Measurements from ENCODE around the gene DERL3.

DERL3 gene

DNA sequence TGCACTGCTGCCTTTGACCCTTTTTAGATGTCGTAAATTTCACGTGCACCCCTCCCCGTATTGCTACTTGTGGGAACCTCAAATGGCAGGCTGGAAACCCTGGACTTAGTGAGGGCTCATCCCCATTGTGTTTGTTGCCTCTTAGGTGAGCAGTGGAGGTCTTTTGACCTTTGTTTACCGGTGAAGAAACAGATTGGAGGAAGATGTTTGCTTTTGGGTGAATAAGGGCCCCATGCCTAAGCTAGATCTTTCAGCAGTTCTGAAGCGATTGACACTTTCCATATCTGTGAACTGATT, 51.3 kb downstream of the DERL3 start:
- peaks cover 11% of the 10 kb centered on the region for H3K36me3 ChIP-seq
- no peaks in the 10 kb centered on the region for H3K9me3 ChIP-seq
- peak overlapping the region; percentile 69 to 95 for H3K4me3 ChIP-seq (ENCODE audit: low read depth in 1 of 2, low read length in 1 of 2)
- no peaks in the 10 kb centered on the region for H3K27me3 ChIP-seq
- H3K4me1 ChIP-seq (ENCODE audit: control insufficient read depth in 1 of 2, insufficient read depth in 1 of 2, low read depth in 1 of 2, low read length in 1 of 2): peaks cover 13 to 15% of the 10 kb centered on the region in 2 experiments
- peak overlapping the region; percentile 98 for H3K27ac ChIP-seq
- no peak for TF ChIP-seq CTCF (IDR thresholded peaks at IDR 0.05)

GRCh38 chr22:23786752-23787599, 51.8 kb downstream of the DERL3 start, which contains the start of gene SMARCB1:
SMARCB1 (plus strand) TSS chr22:23786966; CDS start chr22:23787170, 204 bp downstream.
- peaks cover 6% of the 10 kb centered on the region for H3K36me3 ChIP-seq
- H3K9me3 ChIP-seq: no peaks in the 10 kb centered on the region
- no peaks in the 10 kb centered on the region for H3K27me3 ChIP-seq
- peak within 1 kb of the TSS; percentile 98 for H3K27ac ChIP-seq
- no peak for TF ChIP-seq CTCF (IDR thresholded peaks at IDR 0.05)
- peaks cover 13 to 15% of the 10 kb centered on the region in 2 experiments for H3K4me1 ChIP-seq (ENCODE audit: control insufficient read depth in 1 of 2, insufficient read depth in 1 of 2, low read depth in 1 of 2, low read length in 1 of 2)
- peak within 1 kb of the TSS; percentile 69 to 95 for H3K4me3 ChIP-seq (ENCODE audit: low read depth in 1 of 2, low read length in 1 of 2)

DNA sequence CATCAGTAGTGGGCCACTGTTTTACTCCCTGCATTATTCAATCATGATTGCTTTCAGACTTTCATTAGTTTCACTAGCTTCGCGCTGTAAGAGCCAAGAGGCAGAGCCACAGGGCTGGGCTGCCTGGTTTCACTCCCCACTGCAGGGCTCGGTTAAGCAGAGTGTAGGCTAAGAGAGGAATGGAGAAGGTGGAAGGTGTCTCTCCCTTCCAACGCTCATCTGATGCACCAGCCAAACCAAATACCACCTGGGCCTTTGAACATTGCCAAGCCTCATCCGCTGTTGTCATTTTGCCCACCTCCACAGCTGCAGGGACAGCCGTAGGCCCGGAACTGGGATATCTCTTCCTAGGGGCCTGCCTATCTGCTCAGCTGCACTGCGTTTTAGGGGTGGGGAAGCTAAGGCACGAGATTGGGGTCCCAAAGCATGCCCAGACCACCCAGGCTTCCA, 52.5 kb downstream of the DERL3 start:
- Histone ChIP-seq H3K27ac (peak overlapping the region; percentile 98), H3K36me3 (no peaks in the 10 kb centered on the region), H3K27me3 (no peaks in the 10 kb centered on the region), H3K9me3 (no peaks in the 10 kb centered on the region), H3K4me1 (ENCODE audit: control insufficient read depth in 1 of 2, insufficient read depth in 1 of 2, low read depth in 1 of 2, low read length in 1 of 2) (peaks cover 13 to 15% of the 10 kb centered on the region in 2 experiments), H3K4me3 (ENCODE audit: low read depth in 1 of 2, low read length in 1 of 2) (peak overlapping the region; percentile 69 to 95)
- TF ChIP-seq CTCF (IDR thresholded peaks at IDR 0.05): no peak
